D721Med (cell line): Measurements from ENCODE around the gene ZSCAN16.
"Not testable (repeated sequence)": the region's sequence is repeated elsewhere in the genome, so short reads cannot be mapped to it uniquely, and the experiment has no call there.

Source experiments
- DNase-seq: peaks from one replicate; pipeline ENCODE4 v3.0.0; 2011; ENCODE audit warnings: low spot score; ENCODE audit not compliant: insufficient read length
- FAIRE-seq: peaks from 2 replicates; lab custom pipeline; 2011; peaks lifted over from hg19 to GRCh38; lab: Jason Lieb, UNC
- CTCF ChIP-seq: IDR thresholded peaks from 2 replicates; pipeline ENCODE4 v1.5.1; 2012; ENCODE audit warnings: mild to moderate bottlenecking, control low read depth; ENCODE audit not compliant: insufficient read depth; ENCODE audit errors: missing control alignments

ZSCAN16 gene

GRCh38 chr6:28115799-28116198 is 8.6 kb upstream of the ZSCAN16 start:
- FAIRE-seq = no peak
- no peak for TF ChIP-seq CTCF
- no peak for DNase-seq

GRCh38 chr6:28117386-28118050 is 6.9 kb upstream of the ZSCAN16 start:
- DNase-seq = no peak
- FAIRE-seq = no peak
- TF ChIP-seq CTCF = no peak

GRCh38 chr6:28118217-28118616 is 6.2 kb upstream of the ZSCAN16 start:
- DNase-seq (no peak), FAIRE-seq (no peak)
- TF ChIP-seq CTCF = no peak

- no peak for TF ChIP-seq CTCF
- no peak for FAIRE-seq
Observed at GRCh38 chr6:28121876-28122275, 2.5 kb upstream of the ZSCAN16 start.

GRCh38 chr6:28122283-28122682 is 2.1 kb upstream of the ZSCAN16 start:
- not testable (repeated sequence) for DNase-seq, FAIRE-seq

More at GRCh38 chr6:28121876-28122275, 2.5 kb upstream of the ZSCAN16 start:
- DNase-seq = no peak

- no peak for TF ChIP-seq CTCF
- no peak for DNase-seq
- FAIRE-seq = no peak
Observed at GRCh38 chr6:28124971-28125353, 553 bp downstream of the ZSCAN16 start.

GRCh38 chr6:28125401-28125800 is 992 bp downstream of the ZSCAN16 start:
- no peak for DNase-seq
- no peak for FAIRE-seq
- no peak for TF ChIP-seq CTCF
